KMS-11 (cell line): ENCODE data around the gene DYNLT5.
"Not testable (repeated sequence)": the region's sequence is repeated elsewhere in the genome, so short reads cannot be mapped to it uniquely, and the experiment has no call there.

ENCODE experiments used
- H2AFZ ChIP-seq: fragments of 200-600 bp; sonication (generic); 2 replicates; pipeline ENCODE4 v1.6.1; 2016; ENCODE audit warnings: antibody characterized with exemption, mixed run types, low read depth
- H3K27ac ChIP-seq: fragments of 200-600 bp; sonication (generic); 2 replicates; pipeline ENCODE4 v1.6.1; 2016; ENCODE audit warnings: mild to moderate bottlenecking, mixed run types
- H3K27me3 ChIP-seq: fragments of 200-600 bp; sonication (generic); 2 replicates; pipeline ENCODE4 v1.6.1; 2017; ENCODE audit warnings: mild to moderate bottlenecking, low read depth, mixed run types, moderate library complexity; ENCODE audit not compliant: insufficient read depth
- H3K36me3 ChIP-seq: fragments of 200-600 bp; sonication (generic); 2 replicates; pipeline ENCODE4 v1.6.1; 2017; ENCODE audit warnings: mild to moderate bottlenecking, mixed run types; ENCODE audit not compliant: insufficient read depth
- H3K4me1 ChIP-seq: fragments of 200-600 bp; sonication (generic); 2 replicates; pipeline ENCODE4 v1.6.1; 2016; ENCODE audit warnings: mild to moderate bottlenecking, low read depth, mixed run types; ENCODE audit not compliant: poor library complexity, severe bottlenecking
- H3K4me2 ChIP-seq: fragments of 200-600 bp; sonication (generic); 2 replicates; pipeline ENCODE4 v1.7.0; 2016; ENCODE audit warnings: mild to moderate bottlenecking, mixed run types
- H3K4me3 ChIP-seq: fragments of 200-600 bp; sonication (generic); IDR thresholded peaks from 2 replicates; pipeline ENCODE4 v1.6.1; 2017; ENCODE audit warnings: low read depth, low read length, mixed read lengths; ENCODE audit not compliant: insufficient read depth
- H3K79me2 ChIP-seq: fragments of 200-600 bp; sonication (generic); 2 replicates; pipeline ENCODE4 v1.6.1; 2016; ENCODE audit warnings: low read depth, mixed run types; ENCODE audit not compliant: insufficient read depth
- H3K9ac ChIP-seq: fragments of 200-600 bp; sonication (generic); 2 replicates; pipeline ENCODE4 v1.6.1; 2016; ENCODE audit warnings: mild to moderate bottlenecking, mixed run types
- H4K20me1 ChIP-seq: fragments of 200-600 bp; sonication (generic); 2 replicates; pipeline ENCODE4 v1.6.1; 2016; ENCODE audit warnings: mild to moderate bottlenecking, mixed run types; ENCODE audit not compliant: insufficient read depth
- CTCF ChIP-seq: fragments of 200-600 bp; sonication (generic); conservative IDR thresholded peaks from 2 replicates; pipeline ENCODE4 v1.6.1; 2017; ENCODE audit warnings: low read depth, mild to moderate bottlenecking, antibody characterized with exemption, low read length, moderate library complexity, mixed read lengths

The DYNLT5 gene

GRCh38 chr1:66712839-66713238, 39.4 kb upstream of the DYNLT5 start:
- Histone ChIP-seq H3K4me2 (no peak overlapping the region), H3K27ac (no peak overlapping the region), H3K36me3 (no peaks in the 10 kb centered on the region), H3K79me2 (no peaks in the 10 kb centered on the region), H2AFZ (no peak overlapping the region), H4K20me1 (no peaks in the 10 kb centered on the region), H3K4me1 (no peaks in the 10 kb centered on the region), H3K4me3 (no peak overlapping the region), H3K9ac (no peak overlapping the region), H3K27me3 (no peaks in the 10 kb centered on the region)
- TF ChIP-seq CTCF = no peak

GRCh38 chr1:66723985-66724384, 28.3 kb upstream of the DYNLT5 start:
- Histone ChIP-seq H3K4me3 (no peak overlapping the region), H3K79me2 (no peaks in the 10 kb centered on the region), H3K4me1 (peaks cover 12% of the 10 kb centered on the region), H3K27ac (no peak overlapping the region), H3K27me3 (no peaks in the 10 kb centered on the region), H4K20me1 (no peaks in the 10 kb centered on the region), H3K36me3 (no peaks in the 10 kb centered on the region), H3K9ac (no peak overlapping the region), H3K4me2 (no peak overlapping the region), H2AFZ (no peak overlapping the region)
- TF ChIP-seq CTCF = no peak

- no peaks in the 10 kb centered on the region for H3K36me3 ChIP-seq
- H3K27ac ChIP-seq = no peak overlapping the region
- TF ChIP-seq CTCF = peak; percentile 93
- peaks cover 13% of the 10 kb centered on the region for H3K4me1 ChIP-seq
- peak overlapping the region; percentile 14; the same call in 1 of the 2 replicates for H3K4me2 ChIP-seq
- H3K4me3 ChIP-seq = no peak overlapping the region
- peak overlapping the region; percentile 47; the same call in 1 of the 2 replicates for H2AFZ ChIP-seq
- no peaks in the 10 kb centered on the region for H3K79me2 ChIP-seq
- H4K20me1 ChIP-seq = no peaks in the 10 kb centered on the region
- no peaks in the 10 kb centered on the region for H3K27me3 ChIP-seq
- no peak overlapping the region for H3K9ac ChIP-seq
Measured at GRCh38 chr1:66725885-66726665, 26.2 kb upstream of the DYNLT5 start.

- Histone ChIP-seq H3K9ac (no peak overlapping the region), H2AFZ (no peak overlapping the region), H3K27me3 (no peaks in the 10 kb centered on the region), H4K20me1 (no peaks in the 10 kb centered on the region), H3K4me2 (no peak overlapping the region), H3K79me2 (no peaks in the 10 kb centered on the region), H3K27ac (no peak overlapping the region), H3K36me3 (no peaks in the 10 kb centered on the region), H3K4me3 (no peak overlapping the region), H3K4me1 (peaks cover 32% of the 10 kb centered on the region)
- no peak for TF ChIP-seq CTCF
Measured at GRCh38 chr1:66728021-66728420, 24.2 kb upstream of the DYNLT5 start.

GRCh38 chr1:66728716-66729115, 23.5 kb upstream of the DYNLT5 start:
- not testable (repeated sequence) for H3K36me3 ChIP-seq, H3K9ac ChIP-seq, H3K27me3 ChIP-seq, H3K79me2 ChIP-seq, H4K20me1 ChIP-seq, H2AFZ ChIP-seq, H3K4me2 ChIP-seq, H3K4me3 ChIP-seq, H3K27ac ChIP-seq
- peaks cover 39% of the 10 kb centered on the region for H3K4me1 ChIP-seq
